Left cardiac atrium (tissue), 4 donors: ENCODE results near the gene CLDN16. TPM values are rescaled to one million over a fixed set of nuclear protein-coding genes. Genes with fewer than 3 reads are reported as not detected.

ENCODE experiments used
- ATAC-seq, 2 donors: fragments of 200-7000 bp; cut with Tn5 transposase; one replicate each; pipeline ENCODE4 v1.9.1; 2020; ENCODE audit warnings: mild to moderate bottlenecking in 2 of 2, moderate library complexity in 2 of 2
- DNase-seq: peaks from one replicate; pipeline ENCODE4 v3.0.0-alpha.2; 2020
- intact Hi-C, 2 donors: fragments of 100-400 bp; cut with DNase I; formaldehyde crosslinking; loops; one replicate each; pipeline versions ENCODE4 v1.14.1 to v1.15.1; 2022 to 2023
- total RNA-seq, 2 donors: library from RNA; stranded (reverse); fragmentation: NEBNext Ultra II Directional; extraction: Animal tissue kit (Norgen Biotek cat#: 25700); gene quantifications; one replicate each; pipeline ENCODE4 v1.2.1, GENCODE V29; 2021
- donor health status: DM: no; HTN: yes; CAD: no.
- donor health status: DM: no; HTN: yes; CAD: no; lungs with severe emphysema.
- donor health status: DM: yes; HTN: yes; CAD: no.
- donor health status: Dilated cardiomyopathy.

The CLDN16 gene
- total RNA-seq, 2 donors from 2014 or later = 0.08 to 0.15 TPM

DNA sequence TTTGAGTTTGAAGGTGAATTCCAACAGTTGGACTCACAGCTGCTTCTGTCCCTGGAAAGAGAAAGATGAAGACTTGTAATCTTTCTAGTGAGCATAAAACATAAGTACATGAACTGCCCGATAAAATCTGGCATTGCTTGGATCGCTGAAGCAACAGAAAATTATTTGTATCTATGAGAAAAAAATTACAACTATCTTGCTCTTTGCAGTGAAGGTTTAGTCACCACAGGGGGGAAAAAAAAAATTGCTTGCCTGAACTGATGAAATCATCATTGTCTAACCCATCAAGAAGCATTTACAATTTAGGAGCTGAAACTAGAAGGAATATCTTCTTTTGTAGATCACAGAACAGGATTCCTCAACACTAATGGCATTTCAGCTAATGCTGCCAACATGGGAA lies 41.7 kb downstream of the CLDN16 start:
- no peak for ATAC-seq
- DNase-seq = no peak
- intact Hi-C loops = loop anchor here in 1 of 2 donors (10.0 kb wide), 2 partner anchors 205 to 465 kb away; no protein-coding TSS in a partner anchor

DNA sequence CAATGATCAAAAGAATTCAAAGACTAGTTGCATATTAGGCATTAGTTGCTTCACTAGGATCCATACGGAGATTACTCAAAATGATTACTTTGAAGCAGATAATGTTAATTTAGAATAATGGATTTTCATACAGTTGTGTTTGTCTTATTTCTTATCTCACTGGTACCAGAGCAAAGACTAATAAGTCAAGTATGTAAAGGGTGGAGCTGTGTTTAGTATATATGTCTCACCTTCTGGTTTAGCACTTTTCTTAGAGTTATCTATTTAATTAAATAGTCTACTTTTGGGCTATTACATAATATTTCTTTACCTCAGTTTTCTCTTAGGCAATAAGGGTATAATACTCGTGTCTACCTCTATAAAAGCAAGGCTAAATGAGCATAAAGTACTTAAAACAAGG lies 42.9 kb downstream of the CLDN16 start:
- intact Hi-C loops = no loop called here
- DNase-seq (no peak), ATAC-seq (no peak)

DNA sequence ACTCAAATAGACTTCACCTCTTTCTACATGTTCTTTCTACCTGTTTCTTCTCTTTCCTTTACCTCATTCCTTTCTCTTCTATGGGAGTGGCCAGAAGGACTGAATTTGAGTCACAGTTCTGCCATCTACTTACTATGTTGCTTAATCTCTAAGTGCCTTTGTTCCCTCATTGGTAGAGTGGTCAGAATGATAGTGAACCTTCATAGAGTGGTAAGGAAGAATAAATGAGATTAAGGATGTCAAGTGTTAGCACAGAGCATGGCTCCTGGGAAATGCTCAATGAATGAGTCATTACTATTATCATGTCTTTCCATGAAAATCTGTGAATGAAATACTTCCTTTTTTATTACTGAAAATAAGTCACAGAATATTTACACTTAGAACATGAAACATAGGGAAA lies 44.3 kb downstream of the CLDN16 start:
- intact Hi-C loops = no loop called here
- ATAC-seq (peak in 1 of 2 donors; percentile 64), DNase-seq (no peak)

DNA sequence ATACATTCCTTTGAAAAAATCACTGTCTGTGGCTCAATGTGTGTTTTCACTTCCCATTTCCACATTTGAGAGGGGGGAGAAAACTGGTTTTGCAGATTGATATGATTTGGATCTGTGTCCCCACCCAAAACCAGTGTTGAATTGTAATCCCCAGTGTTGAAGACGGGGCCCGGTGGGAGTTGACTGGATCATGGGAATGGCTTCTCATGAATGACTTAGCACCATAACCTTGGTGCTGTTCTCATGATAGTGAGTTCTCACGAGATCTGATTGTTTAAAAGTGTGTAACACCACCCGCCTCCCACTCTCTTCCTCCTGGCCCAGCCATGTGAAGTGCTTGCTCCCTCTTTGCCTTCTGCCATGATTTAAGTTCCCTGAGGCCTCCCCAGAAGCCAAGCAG lies 45.7 kb downstream of the CLDN16 start:
- ATAC-seq (no peak), DNase-seq (no peak)
- intact Hi-C loops = no loop called here

DNA sequence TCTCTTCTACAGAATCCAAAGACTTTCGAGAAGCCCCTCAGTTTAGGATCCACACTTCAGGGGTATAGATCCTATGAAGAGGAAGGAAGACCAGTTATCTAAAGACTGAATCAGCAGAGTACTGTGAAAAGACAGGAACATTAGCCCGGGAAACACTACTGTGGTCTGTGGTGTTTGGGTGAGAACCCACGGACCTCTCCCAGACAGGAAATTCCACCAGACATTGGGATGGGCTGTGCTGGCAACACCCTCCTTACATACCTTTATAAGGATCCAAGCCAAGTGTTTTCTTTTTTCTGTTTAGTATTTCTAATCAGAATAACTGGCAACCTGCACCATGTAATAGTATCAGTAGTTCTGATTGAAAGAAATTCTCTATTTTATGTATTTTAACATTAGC lies 47.7 kb downstream of the CLDN16 start:
- intact Hi-C loops = no loop called here
- no peak for ATAC-seq
- DNase-seq = no peak

DNA sequence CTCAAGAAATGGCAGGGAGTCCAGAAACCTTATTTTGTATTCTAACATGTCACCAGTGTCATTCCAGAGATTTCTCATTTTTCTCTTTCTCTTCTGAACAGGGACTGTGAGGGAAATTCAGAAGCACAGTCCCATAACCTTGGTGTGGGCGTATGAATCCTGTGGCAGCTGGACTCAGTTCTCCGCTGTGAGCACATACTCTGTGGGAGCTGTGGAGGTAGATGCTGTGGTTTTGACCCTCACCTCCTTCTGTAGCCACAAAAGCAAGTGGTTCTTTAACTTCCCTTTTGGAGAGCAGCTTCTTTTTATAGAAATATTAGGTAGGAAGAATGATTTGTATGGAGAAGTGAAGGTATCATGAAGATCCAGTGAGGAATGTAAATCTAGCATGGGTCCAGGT lies 48.4 kb downstream of the CLDN16 start:
- intact Hi-C loops = no loop called here
- no peak for DNase-seq
- no peak for ATAC-seq

DNA sequence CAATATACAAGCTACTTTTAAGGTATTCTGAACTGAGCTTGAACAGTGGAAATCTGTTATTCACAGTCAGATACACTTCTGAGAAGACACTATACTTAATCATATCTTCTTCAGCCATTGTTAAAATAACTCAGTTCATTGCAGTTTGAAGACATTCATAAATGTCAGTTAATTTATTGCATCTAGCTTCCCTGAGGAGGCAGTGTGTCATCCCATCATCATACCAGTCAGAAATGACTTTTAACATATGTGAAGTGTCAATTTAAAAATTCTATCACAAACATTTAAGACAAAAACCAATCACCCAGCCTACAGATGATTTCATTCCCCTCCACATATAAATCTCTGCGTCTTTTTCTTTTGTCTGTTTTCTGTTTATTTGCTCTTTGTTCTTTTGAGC lies 54.3 kb downstream of the CLDN16 start:
- no peak for ATAC-seq
- intact Hi-C loops = no loop called here
- no peak for DNase-seq

DNA sequence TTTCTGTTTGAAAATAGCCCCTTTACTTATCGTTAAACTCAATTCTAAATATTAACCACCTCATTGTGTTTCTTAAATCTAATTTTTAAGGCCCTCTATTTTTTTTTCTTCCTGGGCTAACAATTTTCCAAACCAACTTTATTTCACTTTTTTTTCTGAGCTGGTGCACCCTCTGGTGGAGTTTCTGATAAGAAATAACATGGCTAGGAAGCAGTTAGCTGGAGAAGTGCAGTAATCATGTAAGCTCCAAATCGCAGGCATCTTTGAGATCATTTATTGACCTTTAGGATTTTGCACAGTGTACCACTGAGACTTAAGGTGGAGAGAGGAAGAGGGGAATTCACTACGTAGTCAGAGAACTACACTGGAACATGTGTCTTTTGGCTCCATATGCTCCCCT lies 55.3 kb downstream of the CLDN16 start:
- DNase-seq (no peak), ATAC-seq (no peak)
- intact Hi-C loops = no loop called here

DNA sequence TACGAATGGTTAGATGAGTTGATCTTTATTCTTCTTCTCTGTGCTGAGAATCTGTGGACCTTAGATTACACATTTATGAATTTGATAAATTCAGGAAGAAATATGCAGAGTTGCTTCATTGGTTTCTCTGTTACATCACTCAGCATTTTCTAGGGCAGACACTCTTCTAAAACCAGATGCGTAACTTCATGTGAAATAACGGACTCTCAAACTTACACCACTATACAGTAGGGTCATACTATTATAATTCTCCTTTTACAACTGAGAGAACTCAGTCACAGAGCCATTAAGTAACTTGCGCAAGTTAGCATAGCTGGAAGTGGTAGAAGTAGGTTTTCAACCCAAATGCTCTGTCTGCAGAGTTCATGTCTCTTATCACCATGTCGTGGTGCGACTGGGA lies 56.0 kb downstream of the CLDN16 start:
- intact Hi-C loops = no loop called here
- ATAC-seq = no peak
- no peak for DNase-seq

DNA sequence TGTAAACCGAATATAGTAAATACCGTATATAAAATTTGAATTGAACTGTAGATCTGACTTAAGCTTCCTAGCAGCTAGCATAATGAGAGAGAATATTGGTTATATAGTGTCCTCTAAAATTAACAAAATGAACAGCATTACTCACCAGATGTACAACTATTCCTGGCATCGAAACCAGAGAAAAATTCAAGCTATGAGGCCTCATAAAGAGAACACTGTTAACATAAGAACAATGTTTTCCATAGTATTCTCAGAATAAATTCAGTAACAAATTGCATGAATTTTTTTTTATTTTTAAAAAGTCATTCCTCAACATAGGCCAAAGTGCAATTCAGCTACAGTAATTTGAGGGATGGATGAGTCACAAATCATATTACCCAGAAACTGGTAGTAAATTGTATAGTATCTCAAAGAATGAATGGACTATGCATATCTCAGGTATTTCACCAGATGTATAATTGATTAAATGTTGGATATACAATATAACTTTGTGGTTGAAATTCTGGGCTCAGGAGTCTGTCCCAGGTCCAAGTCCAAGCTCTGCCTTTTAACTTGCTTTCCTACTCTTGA lies 56.7 kb downstream of the CLDN16 start:
- DNase-seq (no peak), ATAC-seq (no peak)
- intact Hi-C loops = no loop called here

DNA sequence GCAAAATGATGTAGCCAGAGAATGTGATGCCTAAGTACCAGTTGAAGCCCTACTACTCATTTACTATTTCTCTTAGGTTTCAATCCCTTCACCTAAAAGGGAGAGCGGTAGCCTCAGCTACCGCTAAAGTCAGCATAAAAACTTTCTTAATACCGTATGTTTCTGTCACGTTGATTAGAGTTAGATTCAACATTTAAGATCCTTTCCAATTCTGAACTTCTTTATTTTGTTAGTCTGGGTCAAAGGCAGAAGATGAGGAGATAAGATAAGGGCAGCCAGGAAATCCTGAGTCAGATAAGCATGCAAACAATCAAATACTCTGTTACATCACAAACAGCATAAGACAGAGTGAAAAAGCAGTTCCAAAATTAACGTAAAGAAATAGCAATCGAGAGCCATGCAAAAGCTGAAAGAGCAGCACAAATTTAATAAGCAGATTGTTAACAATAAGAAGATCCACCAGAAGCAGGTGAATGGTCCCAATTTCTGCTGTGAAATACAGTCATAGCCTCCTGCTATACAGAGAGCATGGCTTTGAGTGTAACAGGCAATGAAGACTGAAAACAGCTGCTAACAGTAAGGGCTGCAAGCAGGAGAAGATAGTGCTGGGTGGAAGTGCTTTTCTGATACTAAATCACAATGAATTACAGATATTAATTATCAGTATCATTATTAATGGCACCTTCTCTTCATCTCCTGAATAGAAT lies 58.8 kb downstream of the CLDN16 start:
- ATAC-seq (no peak), DNase-seq (no peak)
- intact Hi-C loops = no loop called here

DNA sequence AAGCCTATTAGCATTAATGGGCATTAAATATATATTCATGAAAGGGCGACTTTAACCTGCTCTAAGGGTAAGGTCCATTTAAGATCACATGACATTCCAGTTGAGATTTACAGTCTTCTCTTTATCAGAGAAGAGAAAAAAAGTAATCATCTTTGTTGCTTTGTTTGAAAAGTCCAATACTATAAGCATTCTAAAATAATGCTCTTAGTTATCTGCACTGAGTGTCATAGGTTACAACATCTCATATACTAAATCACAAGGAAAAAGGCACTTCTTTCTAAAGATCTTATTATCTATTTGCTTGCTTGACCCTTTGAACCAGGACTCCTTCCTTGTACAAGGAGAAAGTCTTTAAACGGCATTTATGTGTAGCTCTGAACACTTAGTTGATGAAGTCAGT lies 60.3 kb downstream of the CLDN16 start:
- no peak for DNase-seq
- no peak for ATAC-seq
- intact Hi-C loops = no loop called here

DNA sequence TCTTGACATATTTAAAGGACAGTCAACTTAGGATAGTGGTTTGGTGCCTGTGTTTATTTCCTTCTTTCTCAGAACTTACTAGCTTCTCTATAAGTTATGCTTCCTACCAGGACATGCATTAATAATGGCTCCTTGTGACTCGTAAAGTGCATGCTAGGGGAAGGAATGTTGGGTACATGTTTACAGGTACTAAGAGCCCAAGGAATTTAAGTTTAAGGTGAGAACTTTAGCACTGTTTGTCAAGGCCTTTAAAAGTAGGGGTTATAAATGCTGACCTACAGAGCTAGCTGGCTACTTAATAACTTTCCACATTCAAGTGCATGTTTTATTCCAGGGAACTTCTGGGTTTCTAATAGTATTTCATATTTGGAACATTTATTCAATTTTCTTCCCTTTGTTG lies 61.8 kb downstream of the CLDN16 start, which contains the start of gene TMEM207:
Gene TMEM207 (minus strand): TSS at position 101 of the 400 bp plus-strand sequence. CDS start 92 bp downstream, at position 9.
- ATAC-seq (no peak), DNase-seq (no peak)
- intact Hi-C loops = no loop called here

DNA sequence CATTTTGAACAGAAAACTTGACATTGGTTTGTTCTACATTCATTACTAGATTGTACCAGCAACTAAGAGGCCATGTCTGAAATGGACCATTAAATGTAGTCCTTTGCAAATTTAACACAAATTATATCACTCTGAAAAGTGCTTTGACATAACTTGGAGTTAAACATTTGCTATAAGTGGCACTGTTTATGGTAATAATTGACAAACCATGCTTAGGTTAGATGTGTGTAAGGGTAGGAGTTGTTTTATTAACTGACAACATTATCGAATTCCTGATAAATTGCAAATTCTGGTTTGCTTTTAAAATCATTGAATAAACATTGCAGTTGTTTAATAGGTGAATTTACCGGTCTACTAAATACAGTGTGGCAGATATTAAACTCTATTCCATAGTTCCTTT lies 67.9 kb downstream of the CLDN16 start:
- DNase-seq = no peak
- intact Hi-C loops = no loop called here
- no peak for ATAC-seq

DNA sequence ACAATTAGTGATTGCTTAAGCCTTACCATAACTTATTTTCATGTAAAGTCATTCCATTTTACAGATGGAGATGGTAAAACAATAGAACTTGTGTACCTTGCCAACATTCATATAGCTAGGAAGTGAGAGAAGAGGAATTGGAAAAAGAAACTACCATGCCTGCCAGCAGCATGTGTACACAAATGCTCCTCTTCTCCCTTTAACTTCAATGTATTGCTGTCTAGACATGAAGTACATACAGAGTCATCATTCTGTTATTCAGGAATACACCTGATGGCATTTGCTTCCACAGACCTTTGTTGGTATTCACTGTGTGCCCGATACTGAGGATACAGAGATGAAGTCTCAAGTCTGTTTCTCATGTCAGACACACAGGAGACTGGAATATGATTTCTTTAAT lies 68.8 kb downstream of the CLDN16 start:
- no peak for DNase-seq
- ATAC-seq = no peak
- intact Hi-C loops = no loop called here

DNA sequence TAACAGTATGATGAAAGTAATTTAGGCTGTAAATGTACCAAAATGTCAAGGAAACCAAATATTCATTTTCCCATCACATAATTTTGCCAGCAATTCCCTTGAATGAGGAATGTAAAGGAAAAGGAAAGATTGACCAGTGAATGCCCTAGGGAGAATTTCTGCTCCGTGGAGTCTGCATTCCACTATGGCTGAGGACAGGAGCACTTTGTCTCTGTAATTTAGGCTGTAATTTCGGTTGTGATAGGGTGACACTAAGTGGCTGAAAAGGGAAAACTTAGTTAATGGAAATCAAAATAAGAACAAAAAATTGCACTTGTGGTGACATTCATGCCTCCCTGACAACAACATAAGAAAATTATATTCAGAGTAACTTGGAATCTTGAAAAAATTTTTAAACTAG lies 70.1 kb downstream of the CLDN16 start:
- ATAC-seq = no peak
- intact Hi-C loops = no loop called here

More for the DNA sequence above, 70.1 kb downstream of the CLDN16 start:
- DNase-seq = no peak

Other genes starting within 250 kb of the CLDN16 start
- 1 to 10 TPM; 4.4 to 4.5 TPM for gene CLDN1, start 65.7 kb upstream of the CLDN16 start, total RNA-seq
- not detected for gene TMEM207, start 61.7 kb downstream of the CLDN16 start, total RNA-seq
- gene IL1RAP, start 125.9 kb downstream of the CLDN16 start, total RNA-seq = 10 to 100 TPM in 1 of 2 donors, 1 to 10 TPM in 1; 7.1 to 14.7 TPM